RPMI7951 (cell line): ENCODE results near the gene DEPDC7. TPM values are rescaled to one million over a fixed set of nuclear protein-coding genes. Genes with fewer than 3 reads are reported as not detected.

Source experiments
- DNase-seq: peaks from one replicate; pipeline ENCODE4 v3.0.0-alpha.2; 2012; ENCODE audit warnings: low read depth
- total RNA-seq: library from RNA; depleted of rRNA; stranded (reverse); fragments of >200 nt; shearing (Covaris generic); gene quantifications from 2 replicates; pipeline ENCODE4 v1.2.3, GENCODE V29; 2014; rRNA removed

The DEPDC7 gene
- total RNA-seq, 1 experiment from 2014 or later, result 14.7 TPM

GRCh38 chr11:33060271-33060670 is 44.6 kb downstream of the DEPDC7 start:
- no peak for DNase-seq

GRCh38 chr11:33062137-33062536 is 46.5 kb downstream of the DEPDC7 start:
- DNase-seq, result no peak

DNA sequence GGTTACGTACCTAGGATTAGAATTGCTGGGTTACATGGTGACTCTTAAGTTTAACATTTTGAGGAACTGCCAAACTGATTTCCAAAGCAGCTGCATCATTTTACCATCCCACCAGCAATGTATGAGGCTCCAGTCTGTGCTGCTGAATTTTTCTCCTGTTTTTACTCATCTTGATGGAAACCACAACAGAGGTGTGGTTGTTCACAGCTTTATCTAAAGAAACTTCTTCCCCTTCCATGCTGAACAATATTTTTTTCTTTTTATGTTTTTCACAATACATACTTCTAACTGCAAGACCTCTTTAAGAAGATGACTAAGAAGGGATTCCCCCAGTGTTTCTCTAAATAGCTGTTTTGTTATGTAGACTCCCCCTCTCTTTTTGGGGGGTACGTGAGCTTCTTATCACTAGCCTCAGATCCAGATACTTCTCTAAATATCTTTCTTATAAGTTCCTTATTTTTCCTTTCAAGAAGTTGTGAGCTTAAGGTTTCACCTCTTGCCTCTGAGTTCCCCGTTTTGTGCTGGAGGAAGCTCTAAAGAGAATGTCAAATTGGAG is 47.7 kb downstream of the DEPDC7 start:
- DNase-seq, result peak; percentile 4

- peak; percentile 5 for DNase-seq
Measured at GRCh38 chr11:33064033-33064825, 48.6 kb downstream of the DEPDC7 start.

DNA sequence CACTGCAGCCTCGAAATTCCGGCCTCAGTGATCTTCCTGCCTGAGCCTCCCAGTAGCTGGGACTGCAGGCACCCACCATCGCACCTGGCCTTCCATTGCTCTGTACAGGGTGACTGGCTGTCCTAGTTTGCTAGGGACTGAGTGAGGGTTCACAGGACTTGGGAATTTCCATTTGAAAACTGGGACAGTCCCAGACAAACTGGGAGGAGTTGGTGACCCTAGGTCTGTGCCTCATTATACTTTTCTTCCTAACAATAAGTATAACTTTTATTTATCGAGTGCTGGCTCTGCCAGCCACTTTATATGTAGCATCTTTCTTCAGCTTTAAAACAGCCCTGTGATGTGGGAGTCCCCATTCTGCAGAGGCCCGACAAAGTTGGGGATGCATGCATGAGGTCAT is 49.2 kb downstream of the DEPDC7 start:
- DNase-seq, result no peak

- peak; percentile 51 for DNase-seq
Measured at GRCh38 chr11:33065445-33066178, 49.9 kb downstream of the DEPDC7 start.

GRCh38 chr11:33067294-33067693 is 51.6 kb downstream of the DEPDC7 start:
- DNase-seq, result no peak

GRCh38 chr11:33068611-33069340 is 53.1 kb downstream of the DEPDC7 start:
- DNase-seq, result no peak

- no peak for DNase-seq
Measured at GRCh38 chr11:33072465-33072864, 56.8 kb downstream of the DEPDC7 start.

Other genes with a start within 250 kb of the DEPDC7 start
- gene CCDC73, start 221.2 kb upstream of the DEPDC7 start, total RNA-seq, result 0.10 TPM in 1 of 2 replicates, not detected in the other
- 0.24 and 0.49 TPM in 2 replicates for gene PRRG4, start 186.0 kb upstream of the DEPDC7 start, total RNA-seq
- 19.2 and 21.4 TPM in 2 replicates for gene QSER1, start 123.1 kb upstream of the DEPDC7 start, total RNA-seq
- 12.4 and 18.5 TPM in 2 replicates for gene TCP11L1, start 23.7 kb downstream of the DEPDC7 start, total RNA-seq
- 19.6 and 27.5 TPM in 2 replicates for gene CSTF3, start 145.6 kb downstream of the DEPDC7 start, total RNA-seq
- 30.5 and 32.0 TPM in 2 replicates for gene HIPK3, start 241.5 kb downstream of the DEPDC7 start, total RNA-seq